NCI-H2029 (cell line): ENCODE data around the gene SRGAP2C.
"Not testable (repeated sequence)": the region's sequence is repeated elsewhere in the genome, so short reads cannot be mapped to it uniquely, and the experiment has no call there.

Source experiments
- DNase-seq: peaks from one replicate; lab custom pipeline; 2025; lab: John Stamatoyannopoulos, UW

Gene SRGAP2C

DNA sequence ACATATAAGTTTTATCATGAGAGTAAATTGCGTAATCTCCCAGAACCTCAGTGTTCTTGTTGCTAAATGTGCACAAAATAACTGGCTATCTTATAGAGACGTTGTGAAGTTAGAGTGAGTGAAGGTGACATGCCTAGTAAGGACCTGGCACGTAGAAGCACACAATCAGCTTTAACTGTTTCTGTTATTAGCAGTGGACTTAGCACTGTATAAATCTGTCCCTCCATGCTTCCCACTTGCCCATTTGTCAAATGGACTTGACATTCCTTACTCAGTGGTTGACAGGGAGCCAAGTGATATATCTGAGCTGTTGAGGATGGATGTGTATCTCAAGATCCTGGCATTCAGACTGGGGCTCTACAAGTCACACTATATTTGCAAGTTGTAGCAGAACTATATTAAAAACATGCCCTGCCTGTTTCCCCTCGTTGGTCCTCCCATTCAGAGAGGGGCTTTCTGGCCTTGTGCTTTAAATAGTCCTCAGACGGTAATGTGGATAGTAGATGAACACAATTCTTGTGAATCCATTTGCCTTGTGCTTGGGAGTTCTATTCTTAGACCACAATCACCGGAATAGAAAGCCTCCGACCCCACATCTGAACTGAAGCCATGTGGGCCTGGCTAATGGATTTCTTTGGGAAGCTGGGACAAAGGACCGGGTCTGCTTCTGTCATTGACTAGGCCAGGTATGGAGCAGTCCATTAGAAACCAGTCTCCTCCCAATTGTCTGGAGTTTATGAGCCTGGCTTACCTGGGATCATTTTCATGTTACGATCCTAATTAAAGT, 43.0 kb downstream of the SRGAP2C start:
- DNase-seq = not testable (repeated sequence)

DNA sequence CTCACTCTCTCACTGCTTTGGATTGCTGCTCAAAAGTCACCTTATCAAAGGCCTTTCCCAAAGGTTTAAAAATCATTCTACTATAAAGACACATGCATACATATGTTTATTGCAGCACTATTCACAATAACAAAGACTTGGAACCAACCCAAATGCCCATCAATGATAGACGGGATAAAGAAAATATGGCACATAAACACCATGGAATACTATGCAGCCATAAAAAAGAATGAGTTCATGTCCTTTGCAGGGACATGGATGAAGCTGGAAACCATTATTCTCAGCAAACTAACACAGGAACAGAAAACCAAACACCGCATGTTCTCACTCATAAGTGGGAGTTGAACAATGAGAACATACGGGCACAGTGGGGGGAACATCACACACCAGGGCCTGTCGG, 45.9 kb downstream of the SRGAP2C start:
- not testable (repeated sequence) for DNase-seq

DNA sequence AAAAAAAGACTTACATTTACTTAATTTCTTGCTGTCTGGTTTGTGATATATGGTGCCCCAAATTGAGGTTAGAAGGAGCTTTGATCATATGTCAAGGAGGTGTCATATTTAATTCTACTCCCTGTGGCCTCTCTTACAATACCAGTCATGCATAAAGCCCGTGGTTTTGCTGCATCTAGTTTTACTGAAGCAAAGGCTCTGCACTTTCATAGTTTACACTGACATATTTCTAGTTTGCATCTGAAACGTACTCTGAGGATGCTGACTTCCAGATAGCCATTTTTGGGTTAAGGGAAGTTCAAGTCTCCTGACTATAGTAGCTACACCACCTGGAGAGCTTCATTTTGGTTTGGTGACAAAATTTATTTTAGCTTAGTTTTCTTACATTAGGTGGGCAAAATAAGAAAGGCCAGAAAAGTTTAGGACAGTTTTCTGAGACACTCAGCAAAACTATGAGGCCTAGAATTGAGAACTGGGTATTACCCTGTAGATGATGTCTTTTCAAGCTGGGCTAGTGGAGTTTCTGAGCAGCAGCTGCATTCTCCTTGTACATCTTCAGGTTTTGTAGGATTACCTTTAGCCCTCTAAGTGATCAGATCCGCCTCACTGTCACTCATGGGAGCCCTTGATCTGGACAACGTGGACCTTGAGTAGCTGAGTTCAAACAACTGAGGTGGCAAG, 47.8 kb downstream of the SRGAP2C start:
- DNase-seq = not testable (repeated sequence)

DNA sequence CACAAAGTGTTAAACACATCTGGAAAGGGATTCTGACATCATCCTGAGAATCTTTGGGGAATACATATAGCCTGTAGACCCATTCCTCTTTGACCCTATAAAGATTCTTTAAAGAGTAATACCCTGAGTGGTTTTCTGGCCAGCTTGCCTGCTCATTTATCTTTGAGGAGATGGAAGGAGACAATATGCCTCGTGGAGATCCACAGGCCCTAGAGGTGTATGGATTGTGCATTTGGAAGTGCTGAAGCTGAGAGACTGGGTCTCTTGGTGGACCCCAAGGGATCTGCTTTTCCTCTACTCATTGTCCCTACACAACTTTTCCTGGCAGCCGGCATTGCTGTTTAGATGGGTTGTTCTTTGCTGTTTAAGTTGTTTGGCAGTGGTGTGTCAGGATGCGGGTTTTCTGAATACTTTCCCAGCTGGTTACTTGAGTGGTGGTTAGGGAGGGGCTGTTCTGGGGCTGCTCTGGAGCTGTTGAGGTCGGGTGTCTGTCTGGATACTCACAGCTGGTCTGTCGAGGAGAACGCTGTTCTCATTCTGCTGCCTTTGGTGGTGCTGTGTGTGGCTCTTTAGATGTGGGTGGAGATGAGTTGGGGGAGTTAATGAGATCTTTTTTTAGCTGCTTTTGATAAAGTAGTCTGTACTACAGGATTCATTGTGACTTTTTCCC, 49.5 kb downstream of the SRGAP2C start:
- DNase-seq = not testable (repeated sequence)

DNA sequence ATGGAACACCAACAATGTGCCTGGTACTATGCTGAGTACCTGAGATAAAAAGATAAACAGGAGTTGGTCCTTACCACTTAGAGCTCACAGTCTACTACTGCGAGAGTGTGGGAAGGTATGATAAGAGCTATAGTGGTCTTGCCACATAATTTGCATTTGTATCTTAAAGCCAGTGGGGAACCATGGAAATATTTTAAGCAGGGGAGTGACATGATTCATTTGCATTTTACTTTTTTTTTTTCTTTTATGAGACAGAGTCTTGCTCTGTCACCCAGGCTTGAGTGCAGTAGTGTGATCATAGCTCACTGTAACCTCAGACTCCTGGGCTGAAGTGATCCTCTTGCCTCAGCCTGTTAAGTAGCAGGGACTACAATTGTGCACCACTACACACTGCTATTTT, 53.6 kb downstream of the SRGAP2C start:
- DNase-seq = not testable (repeated sequence)

DNA sequence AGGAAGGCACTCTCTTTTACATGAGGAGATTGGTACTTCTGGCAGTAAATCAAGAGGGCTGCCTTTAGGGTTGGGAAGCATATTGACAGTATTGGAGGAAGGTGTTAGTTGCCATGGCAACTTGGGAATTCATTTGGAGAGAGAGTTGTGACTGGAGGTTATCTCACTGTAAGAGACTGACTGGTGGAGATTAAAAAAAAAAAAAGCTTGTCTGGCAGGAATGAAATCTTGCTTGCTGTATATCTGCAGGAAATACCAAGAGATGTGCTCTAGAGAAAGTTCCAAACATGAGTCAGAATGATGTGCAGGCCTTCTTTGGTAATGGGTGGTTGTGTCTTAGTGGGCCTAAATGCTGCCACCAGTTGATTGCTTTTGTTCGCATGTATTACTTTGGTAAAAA, 59.1 kb downstream of the SRGAP2C start:
- not testable (repeated sequence) for DNase-seq

DNA sequence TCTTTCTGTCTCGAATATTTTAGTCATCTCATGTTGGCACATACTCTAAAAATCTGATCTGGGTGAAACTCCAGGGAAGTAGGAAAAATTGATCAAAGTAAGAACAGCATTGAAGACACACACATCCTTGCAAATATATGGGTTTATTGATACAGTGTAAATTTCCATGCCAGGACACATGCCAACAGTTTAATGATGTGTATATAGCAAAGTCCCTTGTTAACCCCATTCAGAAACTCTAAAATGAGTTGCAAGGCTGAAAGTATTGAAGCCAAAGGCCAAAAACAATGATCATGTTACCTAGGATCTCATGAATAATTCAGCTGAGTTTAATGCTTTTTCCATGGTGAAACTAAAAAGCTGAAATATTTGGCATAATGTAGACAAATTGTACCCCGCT, 61.6 kb downstream of the SRGAP2C start:
- DNase-seq = not testable (repeated sequence)

DNA sequence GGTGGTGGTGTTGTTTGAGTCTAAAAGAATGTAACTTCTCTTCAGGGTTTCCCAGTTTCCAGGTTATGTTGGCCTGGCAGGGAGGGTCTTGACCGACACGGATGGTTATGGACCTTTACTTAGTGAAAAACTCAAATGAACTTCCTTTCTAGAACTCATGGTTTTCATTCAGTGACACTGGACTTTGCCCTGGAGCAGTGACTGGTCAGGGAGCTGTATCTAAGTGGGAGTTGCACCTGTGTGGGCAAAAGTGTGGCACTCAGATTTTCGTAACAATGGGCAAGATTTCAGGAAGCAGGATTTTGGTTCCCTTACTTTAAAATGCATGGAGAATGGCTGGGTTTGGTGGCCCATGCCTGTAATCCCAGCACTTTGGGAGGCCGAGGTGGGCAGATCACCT, 67.9 kb downstream of the SRGAP2C start:
- not testable (repeated sequence) for DNase-seq

DNA sequence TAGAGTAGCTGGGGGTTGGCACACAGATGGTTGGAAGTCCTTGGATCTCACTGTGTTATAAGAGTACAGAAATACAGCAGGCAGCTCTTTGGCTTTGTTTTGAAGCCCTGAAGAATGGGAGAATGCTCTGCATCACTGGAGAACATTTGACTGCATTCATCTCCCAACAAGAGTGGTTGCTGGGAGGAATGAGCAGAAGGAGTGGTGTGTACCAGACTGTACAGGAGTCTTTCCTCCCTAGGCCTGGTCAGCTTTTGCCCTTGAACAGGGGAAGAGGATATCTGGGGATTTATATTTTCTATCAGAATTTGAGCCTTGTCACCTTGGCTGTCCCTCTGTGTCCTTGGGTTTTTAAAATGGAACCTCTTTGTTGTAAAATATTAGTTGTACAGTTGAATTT, 69.8 kb downstream of the SRGAP2C start:
- not testable (repeated sequence) for DNase-seq

DNA sequence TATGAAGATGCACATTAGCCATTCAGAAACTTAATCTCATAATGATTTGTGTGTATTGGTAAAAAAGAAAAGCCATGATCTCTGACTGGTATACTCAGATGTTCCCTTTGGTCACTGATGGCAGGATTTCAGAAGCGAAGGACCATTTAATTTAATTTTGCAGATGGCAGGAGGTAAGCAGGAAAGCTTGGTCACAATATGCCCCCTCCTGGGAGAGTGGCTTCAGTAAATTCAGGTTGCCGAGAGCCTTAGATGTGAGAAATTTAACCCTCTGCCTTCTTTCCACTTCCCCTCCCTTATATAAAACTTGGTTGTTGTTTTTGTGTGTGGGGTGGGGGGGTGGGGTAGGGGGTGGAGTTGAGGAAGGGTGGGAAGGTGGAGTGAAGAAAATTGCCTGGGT, 72.9 kb downstream of the SRGAP2C start:
- DNase-seq = not testable (repeated sequence)

DNA sequence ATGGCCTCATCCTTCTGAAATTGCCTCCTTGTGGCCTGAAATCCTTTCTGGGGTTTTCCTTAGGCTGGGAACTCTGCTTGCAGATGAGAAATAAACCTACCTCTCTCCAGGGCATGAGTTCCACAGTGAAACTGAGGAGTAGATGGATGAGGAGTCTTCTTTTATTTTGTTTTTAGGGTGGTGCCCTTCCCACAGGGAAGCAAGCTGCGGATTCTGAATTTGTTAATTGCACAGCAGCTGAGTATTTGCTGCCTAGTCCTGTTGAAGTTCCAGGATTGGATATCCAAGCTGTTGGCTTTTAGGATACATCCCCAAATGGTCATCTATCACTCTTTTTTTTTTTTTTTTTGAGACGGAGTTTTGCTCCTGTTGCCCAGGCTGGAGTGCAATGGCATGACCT, 73.4 kb downstream of the SRGAP2C start:
- not testable (repeated sequence) for DNase-seq

DNA sequence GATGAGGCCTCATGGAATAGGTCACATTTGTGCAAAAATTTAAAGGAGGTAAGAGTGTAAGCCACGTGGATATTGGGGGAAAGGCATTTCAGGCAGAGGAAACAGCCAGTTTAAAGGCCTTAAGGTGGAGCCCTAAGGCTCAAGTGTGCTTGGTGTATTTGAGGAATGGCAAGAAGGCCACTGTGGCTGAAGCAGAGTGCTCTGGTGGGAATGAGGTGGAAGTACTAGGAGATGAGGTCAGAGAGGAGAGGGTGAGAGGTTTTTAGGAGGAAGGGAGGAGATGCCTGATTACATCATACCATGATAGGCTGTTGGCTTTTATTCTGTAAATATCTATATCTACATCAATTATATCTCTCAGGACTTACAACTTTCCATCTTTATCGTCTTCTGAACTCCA, 75.4 kb downstream of the SRGAP2C start:
- DNase-seq = not testable (repeated sequence)

DNA sequence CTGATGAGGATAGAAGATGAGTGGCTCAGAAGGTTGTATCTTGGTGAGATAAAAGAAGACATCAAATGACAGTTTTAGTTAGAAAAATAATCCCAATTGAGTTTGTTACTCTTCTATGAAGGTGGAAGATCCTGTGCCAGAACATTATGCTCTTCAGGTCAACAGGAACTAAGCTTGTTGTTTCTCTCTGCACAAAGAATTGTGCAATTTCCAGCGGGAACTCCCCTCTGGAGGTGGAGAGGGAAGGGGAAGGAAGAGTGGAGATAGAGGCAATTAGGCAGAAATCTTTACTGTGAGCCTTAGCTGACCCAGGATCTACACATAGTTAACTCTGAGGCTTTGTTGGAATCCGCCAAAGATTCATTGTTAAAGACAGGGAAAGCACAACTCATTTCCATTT, 77.4 kb downstream of the SRGAP2C start:
- DNase-seq = not testable (repeated sequence)

DNA sequence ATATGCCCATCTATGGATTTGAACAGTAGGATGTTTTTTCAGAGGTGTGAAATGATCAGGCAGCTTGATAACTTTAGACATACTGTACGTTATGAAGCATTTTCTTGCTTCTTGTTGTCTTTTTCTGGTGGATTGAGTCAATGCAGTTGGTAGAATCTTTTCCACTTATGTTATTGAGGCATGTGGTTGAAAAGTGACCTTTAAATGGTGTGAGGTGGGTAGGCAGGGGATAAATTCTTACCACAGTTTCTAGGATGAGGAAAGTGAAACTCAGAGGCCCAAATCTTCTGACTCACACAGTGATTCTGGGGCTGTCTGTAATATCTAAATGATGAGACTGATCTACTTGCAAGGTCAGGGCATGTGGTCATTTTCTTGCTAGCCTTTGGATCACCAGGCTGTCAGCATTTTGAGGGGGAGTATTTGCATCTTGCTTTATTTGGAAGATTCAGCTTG, 79.0 kb downstream of the SRGAP2C start:
- DNase-seq = not testable (repeated sequence)

DNA sequence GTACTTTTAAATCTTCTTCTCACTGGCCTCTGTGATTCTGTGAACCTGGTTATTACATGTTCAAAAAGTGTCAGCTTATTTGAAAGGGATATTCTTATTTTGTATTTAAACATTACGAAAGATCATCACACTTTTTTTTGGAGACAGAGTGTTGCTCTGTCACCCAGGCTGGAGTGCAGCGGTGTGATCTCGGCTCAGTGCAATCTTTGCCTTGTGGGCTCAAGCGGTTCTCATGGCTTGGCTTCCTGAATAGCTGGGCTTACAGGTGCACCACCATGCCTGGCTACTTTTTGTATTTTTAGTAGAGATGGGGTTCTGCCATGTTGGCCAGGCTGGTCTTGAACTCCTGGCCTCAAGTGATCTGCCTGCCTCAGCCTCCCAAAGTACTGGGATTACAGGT, 82.3 kb downstream of the SRGAP2C start:
- DNase-seq = not testable (repeated sequence)

DNA sequence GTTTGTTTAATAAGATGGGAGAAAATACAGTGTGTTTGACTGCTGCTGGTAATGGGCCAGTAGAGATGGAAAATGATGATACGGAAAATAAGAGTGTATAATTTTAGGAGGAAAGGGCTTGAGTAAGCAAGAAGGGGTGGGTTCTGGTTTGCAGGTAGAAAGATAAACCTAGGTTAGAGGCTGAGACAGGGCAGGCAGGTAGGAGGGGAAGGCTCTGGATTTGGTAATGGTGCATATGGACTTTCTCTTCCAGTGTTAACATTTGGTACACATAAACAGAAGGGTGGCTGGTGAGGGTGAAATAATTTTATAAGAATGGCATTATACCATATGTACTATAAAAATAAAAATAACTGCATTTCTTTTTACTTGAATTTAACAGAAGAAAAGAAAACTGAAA, 84.5 kb downstream of the SRGAP2C start:
- DNase-seq = not testable (repeated sequence)

DNA sequence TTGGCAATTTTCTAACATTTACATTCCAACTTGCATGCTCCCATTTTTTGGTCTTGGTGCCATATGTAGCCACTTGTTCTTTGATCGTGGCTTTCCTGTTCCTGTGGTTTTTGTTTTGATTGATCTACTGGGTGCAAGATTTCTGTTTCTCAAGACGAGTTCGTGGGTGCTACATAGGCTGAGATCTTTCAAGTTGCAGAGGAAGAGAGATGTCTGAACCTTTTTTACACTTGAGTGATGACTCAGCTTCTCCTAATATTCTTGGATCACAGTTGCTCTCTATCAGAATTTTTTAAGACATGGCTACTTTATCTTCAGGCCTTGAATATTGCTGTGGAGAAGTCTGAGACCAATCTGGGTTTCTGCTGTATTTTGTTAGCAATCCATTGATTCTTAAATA, 85.2 kb downstream of the SRGAP2C start:
- DNase-seq = not testable (repeated sequence)

DNA sequence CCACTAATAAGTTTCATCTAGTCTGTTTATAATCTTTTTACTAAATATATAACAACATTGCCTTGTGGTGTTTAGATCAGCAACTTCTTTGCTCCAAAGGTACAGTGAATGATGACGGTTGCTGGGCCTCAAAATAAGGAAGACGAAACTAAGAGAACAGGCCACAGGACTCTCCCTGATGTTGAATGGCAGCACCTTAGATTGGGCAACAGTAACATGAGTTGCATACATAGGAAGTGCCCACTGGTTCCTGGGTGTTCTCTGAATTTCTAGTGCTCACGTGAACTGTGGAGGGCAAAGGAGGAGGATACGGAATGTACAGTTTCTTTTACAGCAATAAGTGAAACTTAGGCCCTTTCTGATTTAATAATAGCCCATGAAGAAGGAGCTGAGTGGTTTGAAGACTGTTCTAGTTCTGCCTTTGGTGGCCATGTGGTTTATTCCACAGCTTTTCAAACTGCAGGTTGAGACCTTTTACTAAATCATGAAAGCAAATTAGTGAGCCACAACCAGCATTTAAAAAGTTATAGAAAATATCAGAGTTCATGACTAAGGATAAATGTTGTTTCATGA, 86.5 kb downstream of the SRGAP2C start:
- DNase-seq = not testable (repeated sequence)

DNA sequence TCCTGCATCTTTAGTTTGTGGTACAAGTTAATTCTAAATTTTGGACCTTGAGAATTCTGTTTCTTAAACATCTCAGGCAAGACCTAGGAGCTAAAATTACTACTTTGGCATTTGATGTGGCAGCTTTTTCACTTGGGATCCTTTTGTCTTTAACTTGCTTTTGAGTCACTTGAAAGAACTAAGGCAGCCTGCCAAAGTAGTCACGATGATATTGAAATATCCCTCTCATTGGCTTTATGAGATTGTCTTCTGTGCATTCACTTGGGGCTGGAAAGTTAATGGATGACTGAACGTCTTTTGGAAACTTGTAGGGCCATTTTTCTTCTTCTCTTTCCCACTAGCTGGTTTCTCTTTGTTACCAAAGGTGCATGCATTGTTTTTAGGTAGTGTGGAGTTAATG, 90.7 kb downstream of the SRGAP2C start:
- DNase-seq = not testable (repeated sequence)

DNA sequence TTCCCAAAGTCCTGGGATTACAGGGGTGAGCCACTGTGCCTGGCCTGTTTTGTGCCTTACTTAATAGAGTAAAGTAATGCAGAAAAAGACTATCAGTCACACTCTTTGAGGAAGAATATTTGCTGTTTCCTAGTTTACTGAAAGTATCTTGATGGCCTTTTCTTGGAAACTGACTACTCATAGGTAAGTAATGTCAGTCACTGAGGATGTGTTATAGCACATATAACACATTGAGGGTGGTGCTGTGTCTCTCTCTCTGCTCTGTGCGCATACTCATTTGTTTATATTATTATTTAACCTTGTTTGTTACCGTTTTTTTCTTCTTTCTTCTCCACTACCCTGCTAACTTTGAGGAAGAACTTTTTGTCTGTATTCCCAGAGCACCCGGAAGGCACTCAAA, 93.4 kb downstream of the SRGAP2C start:
- DNase-seq = not testable (repeated sequence)

DNA sequence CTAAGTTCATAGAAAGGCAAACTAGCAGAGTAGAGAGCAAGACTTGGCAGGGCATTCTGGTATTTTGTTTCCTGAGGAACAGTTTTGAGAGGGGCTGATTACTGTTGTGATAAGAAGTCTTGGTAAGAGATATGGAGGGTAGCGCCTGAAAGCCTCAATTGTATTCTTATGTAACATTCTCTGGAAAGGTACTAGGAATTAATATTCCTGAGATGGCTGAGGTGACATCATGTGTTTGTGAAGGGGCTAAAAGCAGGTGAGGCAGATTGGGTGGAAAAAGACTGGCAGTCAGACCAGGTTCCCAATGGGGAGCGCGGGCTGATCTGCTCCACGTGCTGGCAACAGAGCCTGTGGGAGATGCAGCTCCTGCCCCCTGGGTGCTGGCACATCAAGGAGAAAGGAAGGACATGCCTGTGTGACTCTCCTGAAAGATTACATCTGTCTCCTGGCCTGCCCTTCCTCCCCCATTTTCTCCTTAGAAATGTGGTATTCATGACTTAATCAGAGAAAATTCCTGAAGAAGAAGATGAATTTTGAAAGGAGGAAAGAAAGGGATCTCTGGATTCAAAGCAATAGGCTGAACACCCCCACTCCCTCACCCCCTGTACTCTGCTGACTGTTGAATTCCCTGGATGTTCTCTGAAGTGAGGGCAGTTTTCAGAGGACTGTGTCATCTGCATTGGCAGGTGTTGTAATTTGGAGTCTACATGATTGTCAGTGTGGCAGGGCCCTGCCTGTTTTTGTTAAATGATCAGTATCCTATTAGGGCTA, 94.2 kb downstream of the SRGAP2C start:
- DNase-seq = not testable (repeated sequence)

DNA sequence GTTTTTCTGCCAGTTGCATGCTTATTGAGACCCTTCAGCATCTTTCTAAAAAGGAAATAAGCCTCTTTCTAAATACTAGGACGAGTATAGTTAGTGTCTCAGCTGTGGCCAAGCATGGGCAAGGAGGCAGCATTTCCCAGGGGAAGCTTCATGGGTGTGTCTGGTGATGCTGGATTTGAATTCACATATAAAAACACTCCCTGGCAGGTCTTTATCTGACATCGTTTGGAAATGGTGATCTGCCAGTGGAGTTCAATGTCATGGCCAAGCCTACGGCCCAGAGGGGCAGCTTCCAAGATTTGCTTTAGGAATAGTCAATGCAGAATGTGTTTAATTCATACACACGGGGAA, 94.7 kb downstream of the SRGAP2C start:
- DNase-seq = not testable (repeated sequence)
